DND-41 (cell line): ENCODE data around the gene KSR2.

Source experiments
- ATAC-seq: fragments of 200-7000 bp; cut with Tn5 transposase; 3 replicates; pipeline ENCODE4 v1.9.1; 2021; ENCODE audit warnings: low read depth; ENCODE audit not compliant: insufficient read depth
- DNase-seq: peaks from one replicate; pipeline ENCODE4 v3.0.0-alpha.2; 2020
- H2AFZ ChIP-seq: 2 replicates; pipeline ENCODE4 v1.6.0; 2012; ENCODE audit warnings: low read depth, low read length
- H3K27ac ChIP-seq: 2 replicates; pipeline ENCODE4 v1.5.1; 2012; ENCODE audit warnings: low read length, inconsistent platforms
- H3K27me3 ChIP-seq: fragments of 200-600 bp; sonication (generic); 2 replicates; pipeline ENCODE4 v1.6.0; 2012; ENCODE audit warnings: low read length, mild to moderate bottlenecking, inconsistent platforms; ENCODE audit not compliant: insufficient read depth, poor library complexity
- H3K36me3 ChIP-seq: 2 replicates; pipeline ENCODE4 v1.5.1; 2012; ENCODE audit warnings: low read length, inconsistent platforms; ENCODE audit not compliant: insufficient read depth
- H3K4me1 ChIP-seq: 2 replicates; pipeline ENCODE4 v1.5.1; 2012; ENCODE audit warnings: mild to moderate bottlenecking, low read length; ENCODE audit not compliant: insufficient read depth
- H3K4me2 ChIP-seq: 2 replicates; pipeline ENCODE4 v1.6.0; 2012; ENCODE audit warnings: mild to moderate bottlenecking, moderate library complexity, low read length, inconsistent platforms; ENCODE audit not compliant: insufficient read depth
- H3K4me3 ChIP-seq, 2 experiments: fragments of 200-600 bp in 1 of 2; shearing (Covaris generic) in 1 of 2; 2 replicates each; pipeline ENCODE4 v1.5.1; 2012 to 2016; ENCODE audit warnings: inconsistent platforms in 2 of 2, low read length in 2 of 2, mild to moderate bottlenecking in 2 of 2, low read depth in 1 of 2, moderate library complexity in 1 of 2
- H3K79me2 ChIP-seq: 2 replicates; pipeline ENCODE4 v1.6.0; 2012; ENCODE audit warnings: low read length, inconsistent platforms; ENCODE audit not compliant: insufficient read depth
- H3K9ac ChIP-seq: 2 replicates; pipeline ENCODE4 v1.6.0; 2012; ENCODE audit warnings: low read depth, mild to moderate bottlenecking, inconsistent platforms, low read length, moderate library complexity
- H3K9me3 ChIP-seq: 2 replicates; pipeline ENCODE4 v1.5.1; 2012; ENCODE audit warnings: low read length, moderate library complexity, mild to moderate bottlenecking, inconsistent platforms; ENCODE audit not compliant: insufficient read depth, severe bottlenecking
- H4K20me1 ChIP-seq: 2 replicates; pipeline ENCODE4 v1.6.0; 2012; ENCODE audit warnings: low read length; ENCODE audit not compliant: insufficient read depth
- EZH2 ChIP-seq: IDR thresholded peaks from 3 replicates; pipeline ENCODE4 v1.6.1; 2012; ENCODE audit warnings: borderline replicate concordance, low read depth, mild to moderate bottlenecking, moderate library complexity, low read length, inconsistent platforms; ENCODE audit not compliant: severe bottlenecking
- TF ChIP-seq, protein P1 (sequence below): IDR thresholded peaks from 2 replicates; pipeline ENCODE4 v1.5.1; 2012; ENCODE audit warnings: borderline replicate concordance, low read length, moderate library complexity, mild to moderate bottlenecking; ENCODE audit not compliant: poor library complexity, severe bottlenecking; ENCODE audit errors: extremely low read depth

The KSR2 gene

DNA sequence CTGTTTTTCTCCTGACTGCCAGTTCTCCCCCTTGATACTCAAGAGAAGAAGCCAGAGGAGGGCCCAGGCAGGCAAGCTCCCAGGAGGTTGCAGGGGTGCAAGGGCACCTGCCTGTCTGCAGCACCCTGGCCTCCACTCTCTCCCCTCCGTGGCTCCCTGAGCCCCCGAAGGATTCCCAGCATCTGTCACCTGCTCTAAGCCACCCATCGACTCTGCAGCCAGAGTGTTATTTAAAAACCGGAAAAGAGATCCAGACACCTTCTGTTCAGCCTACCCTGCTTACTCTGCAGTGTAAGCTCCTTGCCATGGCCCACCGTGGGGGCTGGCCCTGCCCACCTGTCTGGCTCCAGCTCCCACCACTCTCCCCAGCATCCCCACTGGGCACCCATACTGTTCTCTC is 121.4 kb downstream of the KSR2 start:
- H3K27me3 ChIP-seq = peaks cover 25% of the 10 kb centered on the region
- no peak overlapping the region for H3K4me3 ChIP-seq
- H3K4me1 ChIP-seq = no peaks in the 10 kb centered on the region
- H4K20me1 ChIP-seq = no peaks in the 10 kb centered on the region
- H2AFZ ChIP-seq = no peak overlapping the region
- H3K36me3 ChIP-seq = no peaks in the 10 kb centered on the region
- ATAC-seq (no peak), DNase-seq (no peak)
- H3K4me2 ChIP-seq = no peak overlapping the region
- peaks cover 5% of the 10 kb centered on the region for H3K9me3 ChIP-seq
- no peak overlapping the region for H3K27ac ChIP-seq
- H3K79me2 ChIP-seq = no peaks in the 10 kb centered on the region
- TF ChIP-seq, protein P1, sequence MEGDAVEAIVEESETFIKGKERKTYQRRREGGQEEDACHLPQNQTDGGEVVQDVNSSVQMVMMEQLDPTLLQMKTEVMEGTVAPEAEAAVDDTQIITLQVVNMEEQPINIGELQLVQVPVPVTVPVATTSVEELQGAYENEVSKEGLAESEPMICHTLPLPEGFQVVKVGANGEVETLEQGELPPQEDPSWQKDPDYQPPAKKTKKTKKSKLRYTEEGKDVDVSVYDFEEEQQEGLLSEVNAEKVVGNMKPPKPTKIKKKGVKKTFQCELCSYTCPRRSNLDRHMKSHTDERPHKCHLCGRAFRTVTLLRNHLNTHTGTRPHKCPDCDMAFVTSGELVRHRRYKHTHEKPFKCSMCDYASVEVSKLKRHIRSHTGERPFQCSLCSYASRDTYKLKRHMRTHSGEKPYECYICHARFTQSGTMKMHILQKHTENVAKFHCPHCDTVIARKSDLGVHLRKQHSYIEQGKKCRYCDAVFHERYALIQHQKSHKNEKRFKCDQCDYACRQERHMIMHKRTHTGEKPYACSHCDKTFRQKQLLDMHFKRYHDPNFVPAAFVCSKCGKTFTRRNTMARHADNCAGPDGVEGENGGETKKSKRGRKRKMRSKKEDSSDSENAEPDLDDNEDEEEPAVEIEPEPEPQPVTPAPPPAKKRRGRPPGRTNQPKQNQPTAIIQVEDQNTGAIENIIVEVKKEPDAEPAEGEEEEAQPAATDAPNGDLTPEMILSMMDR = no peak
- no peak for TF ChIP-seq EZH2
- H3K9ac ChIP-seq = no peak overlapping the region

DNA sequence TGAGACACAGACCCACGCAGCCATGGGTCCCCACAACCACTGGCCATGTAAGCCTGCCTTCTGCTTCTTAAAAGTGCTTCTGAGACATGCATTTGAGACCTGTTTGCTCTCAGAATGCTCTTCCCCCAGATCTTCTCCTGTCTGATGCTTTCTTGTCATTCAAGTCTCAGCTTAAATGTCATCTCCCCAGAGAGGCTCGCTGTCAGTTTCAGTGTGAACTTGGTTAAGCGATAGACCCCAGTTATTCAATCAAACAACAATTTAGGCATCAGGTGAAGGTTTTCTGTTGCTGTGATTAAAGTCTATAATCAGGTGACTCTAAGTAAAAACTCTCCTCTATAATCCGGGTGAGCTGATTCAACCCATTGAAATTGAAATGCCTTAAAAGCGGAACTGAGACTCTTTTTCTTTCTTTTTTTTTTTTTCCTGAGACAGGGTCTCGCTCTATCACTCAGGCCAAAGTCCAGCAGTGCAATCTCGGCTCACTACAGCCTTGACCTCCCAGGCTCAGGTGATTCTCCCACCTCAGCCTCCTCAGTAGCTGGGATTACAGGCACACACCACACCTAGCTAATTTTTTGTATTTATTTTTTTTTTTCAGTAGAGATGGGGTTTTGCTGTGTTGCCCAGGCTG is 123.4 kb downstream of the KSR2 start:
- Histone ChIP-seq H3K4me3 (no peak overlapping the region), H3K27me3 (peaks cover 25% of the 10 kb centered on the region), H3K27ac (no peak overlapping the region), H3K4me1 (no peaks in the 10 kb centered on the region), H3K9ac (no peak overlapping the region), H3K9me3 (peaks cover 5% of the 10 kb centered on the region), H3K36me3 (no peaks in the 10 kb centered on the region), H4K20me1 (no peaks in the 10 kb centered on the region), H2AFZ (no peak overlapping the region), H3K4me2 (no peak overlapping the region), H3K79me2 (no peaks in the 10 kb centered on the region)
- no peak for ATAC-seq
- TF ChIP-seq EZH2 = no peak
- TF ChIP-seq, protein P1 = no peak
- DNase-seq = no peak

DNA sequence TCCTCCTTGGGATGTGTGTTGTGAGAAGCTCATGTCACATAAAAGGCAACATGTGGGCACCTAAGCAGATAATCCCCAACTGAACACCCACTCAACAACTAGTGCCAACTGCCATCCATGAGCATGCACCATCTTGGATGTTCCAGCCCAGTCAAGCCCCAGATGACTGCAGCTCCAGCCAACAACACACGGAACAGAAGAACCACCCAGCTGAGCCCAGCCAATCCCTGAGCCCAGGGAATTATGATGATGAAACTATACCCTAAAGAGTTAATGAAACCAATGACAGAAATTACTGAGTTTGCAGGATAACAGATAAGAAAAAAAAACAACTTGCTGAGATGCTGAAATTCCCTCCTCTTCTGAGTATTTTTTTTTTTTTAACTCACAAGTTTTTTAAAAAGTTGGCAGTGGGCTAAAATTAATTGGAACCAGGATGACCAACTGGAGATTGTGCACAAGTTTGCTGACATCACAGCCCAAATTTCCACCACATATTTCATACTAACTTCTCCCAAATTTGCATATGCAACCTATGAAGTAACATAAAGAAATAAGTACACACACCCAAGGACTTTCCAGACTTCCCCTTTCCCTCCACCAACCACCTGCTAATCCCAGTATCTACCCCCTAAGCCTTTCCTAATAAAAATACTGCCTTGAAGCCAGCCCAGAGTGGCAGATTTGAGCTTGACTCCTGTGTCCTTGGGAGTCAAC is 124.5 kb downstream of the KSR2 start:
- no peaks in the 10 kb centered on the region for H3K4me1 ChIP-seq
- H3K27me3 ChIP-seq = peaks cover 25% of the 10 kb centered on the region
- no peaks in the 10 kb centered on the region for H3K79me2 ChIP-seq
- peaks cover 5% of the 10 kb centered on the region for H3K9me3 ChIP-seq
- TF ChIP-seq, protein P1 = no peak
- TF ChIP-seq EZH2 = no peak
- no peaks in the 10 kb centered on the region for H3K36me3 ChIP-seq
- H3K4me2 ChIP-seq = no peak overlapping the region
- H3K4me3 ChIP-seq = no peak overlapping the region
- H3K27ac ChIP-seq = no peak overlapping the region
- DNase-seq (no peak), ATAC-seq (no peak)
- H2AFZ ChIP-seq = no peak overlapping the region
- H3K9ac ChIP-seq = no peak overlapping the region
- H4K20me1 ChIP-seq = no peaks in the 10 kb centered on the region
